PC-9 (cell line): ENCODE data around the gene CIRBP. TPM values are rescaled to one million over a fixed set of nuclear protein-coding genes. Genes with fewer than 3 reads are reported as not detected.

ENCODE experiments used
- BruUV-seq: library from RNA; stranded (reverse); fragments of 400-500 nt; replicated peaks from 2 replicates; lab custom pipeline; 2021; lab: Mats Ljungman, UMichigan
- CTCF ChIA-PET: fragments of 300-600 bp; sonication (Branson Sonifier 250); formaldehyde crosslinking; loops from one replicate; lab custom pipeline; 2022; ENCODE audit warnings: antibody characterized with exemption; lab: Charles Lee
- POLR2A ChIA-PET: fragments of 300-600 bp; sonication (Branson Sonifier 250); formaldehyde crosslinking; loops from one replicate; lab custom pipeline; 2022; ENCODE audit warnings: antibody characterized with exemption; ENCODE audit not compliant: unreplicated experiment; lab: Charles Lee
- DNase-seq, 2 experiments: peaks; one replicate each; pipeline versions ENCODE4 v3.0.0 to v3.0.0-alpha.2; 2015 to 2022; ENCODE audit warnings: mixed read lengths in 1 of 2
- H2AFZ ChIP-seq: fragments of 200-600 bp; sonication (generic); 2 replicates; pipeline ENCODE4 v1.8.1; 2017; ENCODE audit warnings: antibody characterized with exemption
- H3F3A ChIP-seq: fragments of 200-600 bp; sonication (generic); 2 replicates; pipeline ENCODE4 v1.8.1; 2017; ENCODE audit warnings: antibody characterized with exemption, mild to moderate bottlenecking, low read depth; ENCODE audit not compliant: insufficient read depth
- H3K27ac ChIP-seq: fragments of 200-600 bp; sonication (generic); 2 replicates; pipeline ENCODE4 v1.6.1; 2016; ENCODE audit warnings: mixed run types
- H3K27me3 ChIP-seq: fragments of 200-600 bp; sonication (generic); 2 replicates; pipeline ENCODE4 v1.6.1; 2016; ENCODE audit warnings: low read depth, mixed run types; ENCODE audit not compliant: insufficient read depth
- H3K36me3 ChIP-seq: fragments of 200-600 bp; sonication (generic); 2 replicates; pipeline ENCODE4 v1.6.1; 2016; ENCODE audit warnings: low read depth, mixed run types
- H3K4me1 ChIP-seq: fragments of 200-600 bp; sonication (generic); replicated peaks from 2 replicates; pipeline ENCODE4 v1.6.1; 2016; ENCODE audit warnings: mixed run types; ENCODE audit not compliant: insufficient read depth
- H3K4me2 ChIP-seq: fragments of 200-600 bp; sonication (generic); 2 replicates; pipeline ENCODE4 v1.6.1; 2017; ENCODE audit warnings: mixed run types
- H3K4me3 ChIP-seq: fragments of 200-600 bp; sonication (generic); 2 replicates; pipeline ENCODE4 v1.6.1; 2016; ENCODE audit warnings: mixed run types
- H3K79me2 ChIP-seq: fragments of 200-600 bp; sonication (generic); 2 replicates; pipeline ENCODE4 v1.6.1; 2017; ENCODE audit warnings: low read depth, mixed run types
- H3K9me2 ChIP-seq: fragments of 200-600 bp; sonication (generic); 2 replicates; pipeline ENCODE4 v1.8.1; 2017; ENCODE audit warnings: mild to moderate bottlenecking; ENCODE audit not compliant: insufficient read depth
- H3K9me3 ChIP-seq: fragments of 200-600 bp; sonication (generic); 2 replicates; pipeline ENCODE4 v1.8.1; 2016; ENCODE audit warnings: low read depth; ENCODE audit not compliant: insufficient read depth
- H4K20me1 ChIP-seq: fragments of 200-600 bp; sonication (generic); 2 replicates; pipeline ENCODE4 v1.8.1; 2017; ENCODE audit not compliant: insufficient read depth
- CTCF ChIP-seq: fragments of 200-600 bp; sonication (generic); conservative IDR thresholded peaks from 2 replicates; pipeline ENCODE4 v1.6.1; 2017; ENCODE audit warnings: mixed run types, antibody characterized with exemption, mild to moderate bottlenecking, moderate library complexity
- EZH2 ChIP-seq: fragments of 200-600 bp; sonication (generic); IDR thresholded peaks from 2 replicates; pipeline ENCODE4 v1.8.0; 2017; ENCODE audit warnings: antibody characterized with exemption, low read depth
- intact Hi-C: fragments of 100-400 bp; cut with micrococcal nuclease; formaldehyde crosslinking; loops from one replicate; pipeline ENCODE4 v1.10.0; 2022; ENCODE audit not compliant: unreplicated experiment
- total RNA-seq: library from RNA; stranded (reverse); gene quantifications from 2 replicates; pipeline ENCODE4 v1.2.3, GENCODE V29; 2021

Gene CIRBP
- total RNA-seq, 1 experiment from 2014 or later: 86.9 TPM

- intact Hi-C loops: loop anchor here (5.0 kb wide), 1 partner anchor 397 kb away; no protein-coding TSS in a partner anchor
- ChIA-PET POLR2A (interaction anchor here (0.6 to 0.7 kb wide), 2 partner anchors 22 to 75 kb away, joined by 3 read pairs; no protein-coding TSS in a partner anchor), CTCF (no interaction called here)
- H3K36me3 ChIP-seq: peaks cover 11% of the 10 kb centered on the region; the same call in 1 of the 2 replicates
- H3F3A ChIP-seq: peaks cover 37% of the 10 kb centered on the region
- peak; percentile 84 to 87 for DNase-seq
- peak within 1 kb of the TSS; percentile 74; the same call in 1 of the 2 replicates for H2AFZ ChIP-seq
- no peaks in the 10 kb centered on the region for H3K9me2 ChIP-seq
- no peaks in the 10 kb centered on the region for H3K27me3 ChIP-seq
- H3K4me3 ChIP-seq: peak within 1 kb of the TSS; percentile 78
- H3K4me2 ChIP-seq: peak within 1 kb of the TSS; percentile 89
- H3K4me1 ChIP-seq: peaks cover 27% of the 10 kb centered on the region
- H3K9me3 ChIP-seq: no peaks in the 10 kb centered on the region
- TF ChIP-seq CTCF (no peak), EZH2 (no peak)
- H3K79me2 ChIP-seq: peaks cover 56% of the 10 kb centered on the region
- BruUV-seq: no TSS peak
- peaks cover 17% of the 10 kb centered on the region for H4K20me1 ChIP-seq
- H3K27ac ChIP-seq: peak within 1 kb of the TSS; percentile 86
Observed at GRCh38 chr19:1275260-1275975, 6.3 kb downstream of the CIRBP start, which contains the start of gene FAM174C. FAM174C (plus strand) TSS chr19:1275530; CDS start chr19:1275550, 20 bp downstream.

- H3K4me1 ChIP-seq: peaks cover 21% of the 10 kb centered on the region
- H2AFZ ChIP-seq: peak overlapping the region; percentile 74; the same call in 1 of the 2 replicates
- POLR2A ChIA-PET: no interaction called here
- peak overlapping the region; percentile 78 for H3K4me3 ChIP-seq
- no peaks in the 10 kb centered on the region for H3K9me2 ChIP-seq
- no peaks in the 10 kb centered on the region for H3K9me3 ChIP-seq
- peaks cover 17% of the 10 kb centered on the region for H4K20me1 ChIP-seq
- peak overlapping the region; percentile 87 for H3K4me2 ChIP-seq
- intact Hi-C loops: loop anchor here (5.0 kb wide), 1 partner anchor 396 kb away; no protein-coding TSS in a partner anchor
- TSS peak; percentile 18 for BruUV-seq
- H3K36me3 ChIP-seq: peaks cover 11% of the 10 kb centered on the region; the same call in 1 of the 2 replicates
- peaks cover 33% of the 10 kb centered on the region for H3F3A ChIP-seq
- peak overlapping the region; percentile 46 for H3K27ac ChIP-seq
- CTCF ChIA-PET: no interaction called here
- peaks cover 49% of the 10 kb centered on the region for H3K79me2 ChIP-seq
- no peak for DNase-seq
- no peak for TF ChIP-seq EZH2
- no peak for TF ChIP-seq CTCF
- H3K27me3 ChIP-seq: no peaks in the 10 kb centered on the region
Observed at GRCh38 chr19:1275976-1276627, 7.0 kb downstream of the CIRBP start.

GRCh38 chr19:1276628-1277022 is 7.5 kb downstream of the CIRBP start:
- POLR2A ChIA-PET: no interaction called here
- no TSS peak for BruUV-seq

More at GRCh38 chr19:1276628-1277022, 7.5 kb downstream of the CIRBP start:
- CTCF ChIA-PET: no interaction called here
- H3K9me2 ChIP-seq: no peaks in the 10 kb centered on the region
- H3K36me3 ChIP-seq: peaks cover 11% of the 10 kb centered on the region; the same call in 1 of the 2 replicates
- H3F3A ChIP-seq: peaks cover 33% of the 10 kb centered on the region
- peaks cover 14% of the 10 kb centered on the region for H4K20me1 ChIP-seq
- H3K4me3 ChIP-seq: peak overlapping the region; percentile 78
- H3K79me2 ChIP-seq: peaks cover 44% of the 10 kb centered on the region
- intact Hi-C loops: loop anchor here (5.0 kb wide), 1 partner anchor 396 kb away; no protein-coding TSS in a partner anchor
- peaks cover 16% of the 10 kb centered on the region for H3K4me1 ChIP-seq
- TF ChIP-seq CTCF (no peak), EZH2 (no peak)
- H2AFZ ChIP-seq: no peak overlapping the region
- peak overlapping the region; percentile 87 for H3K4me2 ChIP-seq
- no peak for DNase-seq
- no peaks in the 10 kb centered on the region for H3K9me3 ChIP-seq
- peak overlapping the region; percentile 46 for H3K27ac ChIP-seq
- no peaks in the 10 kb centered on the region for H3K27me3 ChIP-seq
